T-helper 1 cell (primary cell): ENCODE data around the gene IDH2.

Experiments
- DNase-seq, 5 donors: peaks; one replicate each; pipeline ENCODE4 v3.0.0-alpha.2; 2012 to 2020

IDH2 gene

DNA sequence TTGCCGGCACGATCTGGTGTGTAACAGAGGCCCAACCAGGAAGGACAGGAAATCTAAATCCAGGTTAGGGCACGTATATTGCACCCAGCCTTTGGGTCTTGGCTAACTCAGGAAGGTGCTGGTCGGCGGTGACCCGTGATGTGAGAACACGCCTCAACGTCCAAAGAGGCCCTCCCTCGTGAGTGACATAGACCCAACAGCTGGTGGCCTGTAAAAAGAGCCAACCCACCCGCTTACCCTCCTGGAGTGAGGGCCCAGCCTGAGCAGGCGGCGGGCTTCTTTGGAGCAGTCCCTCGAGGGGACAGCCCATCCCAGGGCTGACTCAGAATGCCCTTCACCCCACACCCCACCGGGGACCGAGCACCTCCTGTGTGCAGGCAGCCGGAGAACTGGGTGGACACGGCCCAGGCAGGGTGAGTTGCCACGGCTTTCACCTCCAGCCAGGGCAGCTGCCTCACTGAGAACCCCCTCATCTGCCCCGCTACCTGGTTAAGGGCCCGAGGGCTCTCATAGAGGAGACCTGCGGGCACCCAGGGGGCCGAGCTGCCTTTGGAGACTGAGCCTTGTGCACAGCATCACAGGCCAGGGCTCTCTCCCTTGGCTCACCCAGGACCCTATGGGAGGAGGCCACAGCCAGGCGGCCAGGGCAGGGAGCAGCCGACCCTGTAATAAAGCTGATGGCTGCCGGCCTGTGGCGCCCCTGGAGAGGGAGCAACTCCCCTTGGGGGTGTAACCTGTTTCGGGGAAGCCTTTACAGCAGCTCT, 59.3 kb downstream of the IDH2 start:
- DNase-seq, result no peak

DNA sequence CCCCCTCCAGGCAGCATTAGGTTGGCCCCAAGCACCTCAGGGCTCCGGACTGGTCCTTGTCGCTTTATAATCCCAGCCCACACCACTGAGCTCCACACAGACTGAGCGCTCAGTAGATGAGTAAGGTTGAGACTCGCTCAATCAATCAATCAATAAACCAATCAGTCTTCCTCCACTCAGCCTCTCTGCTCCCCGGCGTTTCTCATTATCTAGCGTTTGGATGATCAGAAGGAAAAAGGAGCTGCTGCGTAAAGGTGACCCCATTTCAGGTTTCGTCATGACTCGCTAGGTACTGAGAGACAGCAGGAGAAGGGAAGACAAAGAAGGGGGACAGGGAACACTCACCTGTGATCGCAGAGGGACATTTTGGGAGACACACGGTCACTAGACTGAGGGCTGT, 59.9 kb downstream of the IDH2 start:
- DNase-seq, result no peak

DNA sequence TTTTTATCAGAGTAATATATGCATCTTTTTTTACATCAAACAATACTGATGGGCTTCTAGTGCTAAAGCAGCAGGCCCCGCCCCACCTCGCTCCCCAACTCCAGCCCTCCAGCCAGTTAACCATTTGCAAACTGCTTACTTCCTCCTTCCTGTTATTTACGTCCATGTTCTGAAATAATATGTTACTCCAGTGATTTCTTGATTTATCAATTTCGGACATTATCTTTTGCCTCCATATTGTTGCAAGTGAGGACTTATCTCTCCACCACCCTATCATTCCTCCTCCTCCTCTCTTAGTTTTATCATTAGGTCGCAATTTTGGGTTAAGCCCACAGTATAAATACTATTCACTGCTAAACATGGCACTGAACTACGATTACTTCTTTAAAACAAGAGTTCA, 61.6 kb downstream of the IDH2 start:
- DNase-seq, result no peak

DNA sequence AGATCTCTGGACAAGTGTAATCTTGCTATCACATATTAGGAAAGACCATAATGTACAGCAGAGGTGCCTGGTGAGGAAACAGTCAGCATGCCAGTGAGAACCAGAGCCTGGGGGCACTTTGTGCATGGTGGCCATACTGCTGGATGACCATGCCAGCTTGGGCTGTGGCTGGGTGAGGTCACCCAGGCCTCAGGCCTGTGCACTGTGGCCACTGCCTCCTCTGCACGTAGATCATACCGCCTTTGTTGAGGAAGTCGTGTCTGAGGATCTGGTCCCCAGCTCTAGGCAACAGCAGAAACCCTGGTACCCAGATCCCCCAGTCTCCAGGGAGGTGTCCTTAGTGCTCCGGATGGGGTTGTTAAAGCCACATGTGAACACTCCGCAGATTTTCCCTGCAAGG, 62.3 kb downstream of the IDH2 start:
- no peak for DNase-seq

DNA sequence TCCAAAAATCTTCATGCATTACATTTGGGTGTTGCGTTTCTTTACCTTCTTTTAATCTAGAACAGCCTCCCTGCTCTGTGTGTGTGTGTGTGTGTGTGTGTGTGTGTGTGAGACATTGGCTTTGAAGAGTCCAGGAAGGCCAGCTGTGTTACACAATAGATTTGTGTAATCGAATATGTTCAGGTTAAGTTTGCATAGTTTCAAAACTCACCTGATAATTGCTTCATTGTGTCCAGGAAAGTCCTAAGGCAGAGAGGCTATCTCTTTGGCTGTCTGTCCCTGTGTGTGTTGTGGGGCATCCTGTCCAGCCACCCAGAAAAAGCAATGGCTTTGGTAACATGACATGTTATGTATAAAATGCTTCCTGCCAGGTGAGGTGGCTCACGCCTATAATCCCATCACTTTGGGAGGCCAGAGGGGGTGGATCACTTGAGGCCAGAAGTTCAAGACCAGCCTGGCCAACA, 63.6 kb downstream of the IDH2 start:
- DNase-seq, result no peak

DNA sequence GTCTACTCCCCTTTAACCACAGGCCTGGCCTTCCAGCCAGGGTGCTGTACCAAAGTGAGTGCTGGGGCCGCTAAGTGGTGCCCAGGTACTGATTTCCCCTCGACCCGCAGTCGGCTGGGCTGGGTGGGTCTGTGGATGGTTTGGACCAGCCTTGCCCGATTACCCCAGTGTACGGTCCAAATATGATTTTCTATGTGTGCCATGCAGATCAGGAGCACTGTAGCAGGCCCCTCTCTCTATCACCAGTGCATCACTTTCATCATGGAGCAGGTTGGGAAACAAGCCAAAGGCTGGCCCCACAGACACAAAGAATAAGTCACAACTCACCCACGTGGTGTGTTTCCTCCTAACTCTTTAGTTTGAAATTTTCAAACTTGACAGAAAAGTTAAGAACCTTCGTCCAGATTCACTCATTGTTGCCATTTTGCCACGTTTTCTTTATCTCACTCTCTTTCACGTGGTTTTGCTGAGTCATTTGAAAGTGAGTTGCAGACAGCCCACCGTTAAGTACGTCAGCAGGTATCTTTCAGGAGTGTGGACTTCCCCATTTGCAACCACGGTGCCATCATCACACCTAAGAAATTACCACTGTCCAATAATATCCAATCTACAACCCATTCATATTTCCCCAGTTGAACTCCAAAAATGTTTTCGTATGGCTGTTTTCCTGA, 64.2 kb downstream of the IDH2 start:
- DNase-seq, result peak in 1 of 5 donors; percentile 80

DNA sequence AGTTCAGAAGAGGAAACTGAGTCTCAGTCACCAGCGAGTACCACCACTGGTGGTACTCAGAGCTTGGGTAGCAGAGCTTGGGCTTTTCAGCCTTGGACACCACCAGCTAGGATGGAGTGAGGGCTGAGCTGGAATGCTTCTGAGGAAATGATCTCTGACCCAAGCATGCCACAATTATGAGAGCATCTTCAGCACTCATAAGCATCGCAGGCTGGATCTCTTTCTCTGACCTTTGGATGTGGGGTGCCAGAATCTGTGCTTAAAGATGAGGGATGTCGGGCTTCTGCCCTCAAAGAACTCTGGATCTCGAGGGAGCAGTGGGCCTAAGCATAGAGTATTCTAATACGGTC, 64.8 kb downstream of the IDH2 start:
- DNase-seq, result no peak

DNA sequence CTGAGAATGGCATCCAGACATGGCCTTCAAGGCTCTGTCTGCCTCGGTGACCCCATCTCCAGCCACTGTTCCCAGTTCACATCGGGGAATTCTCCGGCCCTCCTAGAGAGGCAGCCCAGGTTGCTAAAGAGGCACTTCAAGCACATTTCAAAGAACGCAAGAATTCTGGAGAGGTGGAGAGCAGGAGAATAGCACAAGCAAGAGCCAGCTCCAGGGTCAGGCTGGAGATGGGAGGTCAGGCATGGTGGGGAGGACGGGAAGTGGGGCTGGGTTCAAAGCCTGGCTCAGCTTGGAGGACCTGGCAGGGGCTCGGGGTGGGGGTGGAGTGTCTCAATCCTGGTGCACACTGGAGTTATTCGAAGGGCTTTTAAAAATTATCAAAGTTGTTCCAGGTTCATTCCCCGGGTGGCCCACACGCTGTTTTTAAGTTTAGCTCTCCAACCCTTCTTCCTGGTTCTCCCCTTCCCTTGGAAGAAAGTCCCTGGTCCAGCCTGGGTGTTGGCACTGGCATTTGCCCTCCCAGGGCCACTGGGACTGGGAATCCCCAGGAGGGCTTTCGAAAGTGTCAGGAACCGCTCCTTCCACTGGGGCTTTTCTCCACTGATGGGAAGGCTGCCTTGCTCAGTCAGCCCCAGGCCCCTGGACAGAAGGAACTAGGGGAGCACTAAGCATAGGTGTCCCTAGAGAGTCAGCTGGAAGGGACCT, 65.3 kb downstream of the IDH2 start:
- DNase-seq, result no peak

DNA sequence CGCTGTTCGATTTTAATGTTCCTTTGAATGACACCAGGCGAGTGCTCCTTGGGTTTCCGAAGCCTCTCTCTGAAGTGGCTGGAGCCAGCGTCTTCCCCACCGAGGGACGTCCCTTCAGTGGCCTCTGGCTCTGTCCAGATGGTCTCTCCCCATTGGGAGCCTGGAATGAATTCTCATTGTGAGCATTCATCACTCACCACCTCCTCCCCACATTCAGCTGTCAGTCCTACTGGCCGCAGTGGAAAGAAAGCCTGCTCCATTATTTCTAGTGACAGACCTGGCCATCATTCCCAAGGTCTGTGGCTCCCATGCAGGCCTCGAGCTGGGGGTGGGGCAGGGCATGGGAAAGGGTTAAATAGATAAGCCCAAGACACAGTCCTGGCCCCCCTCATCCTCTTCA, 65.9 kb downstream of the IDH2 start:
- DNase-seq, result no peak

DNA sequence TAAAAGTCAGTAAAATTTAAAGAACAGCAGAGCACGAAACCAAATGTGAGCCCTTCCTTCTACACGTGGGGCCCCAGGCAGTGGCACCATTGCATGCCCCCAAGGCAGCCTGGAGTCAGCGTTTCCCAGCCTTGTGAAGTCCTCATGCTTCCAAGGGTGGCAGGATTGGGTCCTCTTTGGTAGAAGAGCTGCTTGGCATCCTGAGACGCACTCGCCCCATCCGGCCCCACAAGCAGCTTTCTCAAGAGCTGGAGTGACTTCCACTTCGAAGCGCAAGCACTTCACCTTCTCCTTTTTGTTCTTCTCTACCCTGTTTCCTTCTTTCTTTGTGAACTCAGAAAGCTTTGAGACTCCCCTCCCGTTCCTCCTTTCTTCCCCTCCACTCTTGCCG, 66.4 kb downstream of the IDH2 start:
- no peak for DNase-seq

DNA sequence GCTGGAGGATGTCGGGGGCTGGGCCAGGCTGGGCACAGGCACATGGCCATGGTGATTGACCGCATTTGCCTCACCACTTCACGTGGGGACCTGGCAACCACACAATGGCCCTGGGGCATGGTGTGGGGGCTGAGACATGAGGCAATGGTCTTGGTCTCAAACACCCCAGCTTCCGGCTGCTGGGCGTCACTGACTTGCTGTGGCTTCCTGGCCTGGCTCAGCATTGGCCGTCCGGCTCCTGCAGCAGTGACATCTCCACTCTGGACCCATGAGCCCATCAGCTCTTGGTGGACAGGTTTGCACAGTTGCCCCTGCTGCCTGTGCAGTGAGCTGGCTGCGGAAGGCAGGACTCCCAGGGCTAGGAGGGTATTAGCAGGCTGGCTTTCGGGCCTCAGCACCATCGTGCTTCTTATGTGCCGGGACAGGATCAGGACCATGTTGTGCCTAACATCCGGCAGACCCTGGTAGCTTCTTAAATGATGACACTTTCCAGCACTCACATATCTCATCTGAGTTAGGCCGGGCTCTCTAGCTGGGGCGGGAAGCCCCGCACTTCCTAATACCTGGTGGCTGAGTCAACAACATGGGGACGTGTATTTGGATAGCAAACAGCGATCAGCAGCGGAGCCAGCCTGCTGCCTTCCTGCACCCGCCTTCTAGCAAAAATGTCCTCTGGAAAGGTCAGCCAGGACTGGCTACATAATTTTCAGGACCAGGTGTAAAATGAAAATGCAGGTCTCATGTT, 67.0 kb downstream of the IDH2 start:
- DNase-seq, result no peak

DNA sequence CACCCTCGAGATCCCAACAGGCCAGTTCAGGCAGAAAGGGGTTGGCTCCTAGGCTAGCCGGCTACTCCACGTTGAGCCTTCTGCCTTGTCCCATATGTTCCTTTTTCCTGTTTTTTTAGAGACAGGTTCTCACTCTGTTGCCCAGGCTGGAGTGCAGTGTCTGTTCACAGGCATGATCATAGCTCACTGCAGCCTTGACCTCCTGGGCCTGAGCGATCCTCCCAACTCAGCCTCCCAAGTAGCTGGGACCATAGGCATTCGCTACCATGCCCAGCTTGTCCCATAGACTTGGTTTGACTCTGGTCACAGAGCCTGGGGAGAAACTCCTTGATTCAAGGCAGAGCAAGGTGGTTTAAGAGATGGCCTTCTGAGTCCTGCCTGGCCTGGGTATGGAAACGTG, 68.8 kb downstream of the IDH2 start:
- no peak for DNase-seq
